Activated CD4-positive, CD25-positive, alpha-beta regulatory T cell treated with anti-CD3 and anti-CD28 coated beads, Interleukin-2, amount 50 U/mL, for 24 hours (primary cell): Measurements from ENCODE around the gene VARS1.
"Not testable (repeated sequence)": the region's sequence is repeated elsewhere in the genome, so short reads cannot be mapped to it uniquely, and the experiment has no call there.

Source experiments
- ATAC-seq, 2 donors: fragments of 150-1000 bp; cut with Tn5 transposase; one replicate each; pipeline ENCODE4 v1.10.0; 2021; ENCODE audit warnings: mild to moderate bottlenecking in 1 of 2, moderate library complexity in 1 of 2

VARS1 gene

GRCh38 chr6:31821301-31822035, 25.9 kb upstream of the VARS1 start:
- ATAC-seq: peak; percentile 27 to 35

- not testable (repeated sequence) for ATAC-seq
Measured at GRCh38 chr6:31820399-31820798, 24.8 kb upstream of the VARS1 start.

GRCh38 chr6:31819871-31820299, 24.3 kb upstream of the VARS1 start:
- ATAC-seq: no peak

GRCh38 chr6:31817929-31818511, 22.5 kb upstream of the VARS1 start:
- not testable (repeated sequence) for ATAC-seq

GRCh38 chr6:31817133-31817928, 21.8 kb upstream of the VARS1 start:
- not testable (repeated sequence) for ATAC-seq

GRCh38 chr6:31815025-31815838, 19.7 kb upstream of the VARS1 start, which contains the start of the genes HSPA1A and HSPA1L:
TSS of gene HSPA1A (plus strand) at chr6:31815543. CDS start at chr6:31815757, 214 bp downstream.
TSS of gene HSPA1L (minus strand) at chr6:31815283. CDS start at chr6:31811972, 3,311 bp downstream.
- ATAC-seq: peak; percentile 28 to 29

- ATAC-seq: peak; percentile 41 to 46
Measured at GRCh38 chr6:31814677-31815024, 19.1 kb upstream of the VARS1 start.

GRCh38 chr6:31813465-31813849, 17.9 kb upstream of the VARS1 start:
- ATAC-seq: no peak

GRCh38 chr6:31811645-31812044, 16.1 kb upstream of the VARS1 start:
- ATAC-seq: no peak

GRCh38 chr6:31808599-31808998, 13.0 kb upstream of the VARS1 start:
- not testable (repeated sequence) for ATAC-seq

GRCh38 chr6:31806470-31807272, 11.1 kb upstream of the VARS1 start, which contains the start of gene LSM2:
TSS of gene LSM2 (minus strand) at chr6:31806966. CDS start at chr6:31806757, 209 bp downstream.
- peak; percentile 97 for ATAC-seq

- peak; percentile 6 to 18 for ATAC-seq
Measured at GRCh38 chr6:31805939-31806469, 10.5 kb upstream of the VARS1 start.

- not testable (repeated sequence) for ATAC-seq
Measured at GRCh38 chr6:31801031-31801927, 5.7 kb upstream of the VARS1 start.

- ATAC-seq: no peak
Measured at GRCh38 chr6:31799781-31800180, 4.2 kb upstream of the VARS1 start.

GRCh38 chr6:31797588-31797987, 2.0 kb upstream of the VARS1 start:
- no peak for ATAC-seq

- ATAC-seq: no peak
Measured at GRCh38 chr6:31796993-31797385, 1.4 kb upstream of the VARS1 start.

- ATAC-seq: peak; percentile 25 to 32
Measured at GRCh38 chr6:31794866-31795615, 511 bp downstream of the VARS1 start.

- no peak for ATAC-seq
Measured at GRCh38 chr6:31794294-31794865, 1.2 kb downstream of the VARS1 start.

GRCh38 chr6:31793927-31794245, 1.7 kb downstream of the VARS1 start:
- not testable (repeated sequence) for ATAC-seq
